ENCODE measurements around the gene PIANP. TPM values are rescaled to one million over a fixed set of nuclear protein-coding genes. Genes with fewer than 3 reads are reported as not detected.

The PIANP gene
- total RNA-seq, 4 donors from 2014 or later, result 0.55 to 11.5 (median 1.5) TPM; not detected in 1

DNA sequence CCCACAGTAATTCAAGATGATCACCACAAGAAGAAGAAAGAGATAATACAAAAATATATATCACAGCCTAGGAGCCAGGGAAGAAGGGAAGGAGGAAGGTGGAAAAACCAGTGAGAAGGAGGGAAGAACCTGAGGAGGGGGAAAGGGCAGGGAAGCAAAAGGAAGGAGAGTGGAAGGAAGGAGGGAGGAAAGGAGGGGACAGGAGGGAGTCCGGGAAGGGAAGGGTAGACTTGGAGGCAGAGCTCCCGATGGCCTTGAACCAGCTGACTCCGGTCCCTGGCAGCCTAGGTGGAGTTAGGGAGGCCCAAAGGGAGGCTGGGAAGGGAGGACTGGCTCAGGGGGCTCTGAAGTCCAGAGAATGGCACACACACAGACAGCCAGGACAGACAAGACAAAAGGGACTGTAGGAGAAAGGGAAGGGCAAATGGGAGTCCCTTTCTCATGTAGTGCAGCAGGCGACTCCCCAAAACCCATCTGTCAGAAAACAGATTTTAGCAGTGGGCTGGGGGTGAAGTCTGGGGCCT is 6.7 kb downstream of the PIANP start:
- no peak for TF ChIP-seq POLR2A (IDR thresholded peaks at IDR 0.05)
- Histone ChIP-seq H3K27me3 (no peaks in the 10 kb centered on the region), H3K9me3 (no peaks in the 10 kb centered on the region), H3K36me3 (no peaks in the 10 kb centered on the region), H3K27ac (no peak overlapping the region), H3K4me3 (no peak overlapping the region), H3K4me1 (peaks cover 0 to 4% of the 10 kb centered on the region in 2 donors)
- intact Hi-C loops (cut with DNase I; ENCODE audit: low total_unique reads), result no loop called here
- DNase-seq, result no peak

DNA sequence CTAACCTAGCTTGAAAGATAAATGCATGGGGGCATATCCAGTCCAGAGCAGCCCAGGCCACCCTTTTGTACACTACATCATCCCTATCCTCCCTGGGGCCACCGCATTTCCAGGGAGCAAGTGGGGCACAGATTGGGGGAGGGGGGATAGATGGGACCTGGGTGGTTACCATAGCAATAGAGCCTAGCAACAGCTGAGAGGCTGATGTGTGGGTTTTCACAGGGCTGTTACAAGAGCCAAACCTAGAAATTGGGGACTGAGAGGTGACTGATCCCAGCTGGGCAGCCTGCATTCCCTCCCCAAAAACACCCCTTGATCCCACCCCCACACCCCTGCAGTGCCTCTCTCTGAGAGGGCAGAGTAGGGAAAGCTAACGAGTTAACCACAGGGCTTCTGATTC is 7.7 kb downstream of the PIANP start:
- DNase-seq, result no peak
- H3K9me3 ChIP-seq, result no peaks in the 10 kb centered on the region
- no peak overlapping the region for H3K4me3 ChIP-seq
- peaks cover 0 to 10% of the 10 kb centered on the region in 2 donors for H3K4me1 ChIP-seq
- no peak overlapping the region for H3K27ac ChIP-seq
- no peaks in the 10 kb centered on the region for H3K27me3 ChIP-seq
- intact Hi-C loops (cut with DNase I; ENCODE audit: low total_unique reads), result no loop called here
- TF ChIP-seq, protein P1, sequence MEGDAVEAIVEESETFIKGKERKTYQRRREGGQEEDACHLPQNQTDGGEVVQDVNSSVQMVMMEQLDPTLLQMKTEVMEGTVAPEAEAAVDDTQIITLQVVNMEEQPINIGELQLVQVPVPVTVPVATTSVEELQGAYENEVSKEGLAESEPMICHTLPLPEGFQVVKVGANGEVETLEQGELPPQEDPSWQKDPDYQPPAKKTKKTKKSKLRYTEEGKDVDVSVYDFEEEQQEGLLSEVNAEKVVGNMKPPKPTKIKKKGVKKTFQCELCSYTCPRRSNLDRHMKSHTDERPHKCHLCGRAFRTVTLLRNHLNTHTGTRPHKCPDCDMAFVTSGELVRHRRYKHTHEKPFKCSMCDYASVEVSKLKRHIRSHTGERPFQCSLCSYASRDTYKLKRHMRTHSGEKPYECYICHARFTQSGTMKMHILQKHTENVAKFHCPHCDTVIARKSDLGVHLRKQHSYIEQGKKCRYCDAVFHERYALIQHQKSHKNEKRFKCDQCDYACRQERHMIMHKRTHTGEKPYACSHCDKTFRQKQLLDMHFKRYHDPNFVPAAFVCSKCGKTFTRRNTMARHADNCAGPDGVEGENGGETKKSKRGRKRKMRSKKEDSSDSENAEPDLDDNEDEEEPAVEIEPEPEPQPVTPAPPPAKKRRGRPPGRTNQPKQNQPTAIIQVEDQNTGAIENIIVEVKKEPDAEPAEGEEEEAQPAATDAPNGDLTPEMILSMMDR (IDR thresholded peaks at IDR 0.05), result no peak
- H3K36me3 ChIP-seq, result no peaks in the 10 kb centered on the region

DNA sequence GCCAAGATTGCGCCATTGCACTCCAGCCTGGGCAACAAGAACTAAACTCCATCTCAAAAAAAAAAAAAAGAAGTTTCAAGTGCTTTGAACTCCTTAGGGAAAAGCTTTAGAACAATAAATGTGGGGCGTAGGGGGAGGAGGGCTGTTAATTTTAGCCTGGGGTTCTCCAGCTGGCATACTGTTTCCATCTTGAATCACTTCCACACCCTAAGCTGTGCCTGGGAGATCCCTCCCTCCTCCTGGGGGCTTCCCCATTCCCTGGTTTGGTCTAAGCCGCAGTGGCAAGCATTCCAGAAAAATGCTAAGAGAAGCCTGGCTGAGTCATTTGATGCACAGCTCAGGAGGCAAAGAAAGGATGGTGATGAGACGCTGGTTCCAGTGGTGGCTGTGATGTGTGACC is 9.1 kb downstream of the PIANP start:
- H3K27ac ChIP-seq, result no peak overlapping the region
- peaks cover 0 to 21% of the 10 kb centered on the region in 2 donors for H3K4me1 ChIP-seq
- intact Hi-C loops (cut with DNase I; ENCODE audit: low total_unique reads), result no loop called here
- no peaks in the 10 kb centered on the region for H3K27me3 ChIP-seq
- H3K4me3 ChIP-seq, result no peak overlapping the region
- no peak for TF ChIP-seq POLR2A (IDR thresholded peaks at IDR 0.05)
- TF ChIP-seq, protein P1 (IDR thresholded peaks at IDR 0.05), result no peak
- no peaks in the 10 kb centered on the region for H3K36me3 ChIP-seq
- H3K9me3 ChIP-seq, result no peaks in the 10 kb centered on the region
- DNase-seq, result no peak

DNA sequence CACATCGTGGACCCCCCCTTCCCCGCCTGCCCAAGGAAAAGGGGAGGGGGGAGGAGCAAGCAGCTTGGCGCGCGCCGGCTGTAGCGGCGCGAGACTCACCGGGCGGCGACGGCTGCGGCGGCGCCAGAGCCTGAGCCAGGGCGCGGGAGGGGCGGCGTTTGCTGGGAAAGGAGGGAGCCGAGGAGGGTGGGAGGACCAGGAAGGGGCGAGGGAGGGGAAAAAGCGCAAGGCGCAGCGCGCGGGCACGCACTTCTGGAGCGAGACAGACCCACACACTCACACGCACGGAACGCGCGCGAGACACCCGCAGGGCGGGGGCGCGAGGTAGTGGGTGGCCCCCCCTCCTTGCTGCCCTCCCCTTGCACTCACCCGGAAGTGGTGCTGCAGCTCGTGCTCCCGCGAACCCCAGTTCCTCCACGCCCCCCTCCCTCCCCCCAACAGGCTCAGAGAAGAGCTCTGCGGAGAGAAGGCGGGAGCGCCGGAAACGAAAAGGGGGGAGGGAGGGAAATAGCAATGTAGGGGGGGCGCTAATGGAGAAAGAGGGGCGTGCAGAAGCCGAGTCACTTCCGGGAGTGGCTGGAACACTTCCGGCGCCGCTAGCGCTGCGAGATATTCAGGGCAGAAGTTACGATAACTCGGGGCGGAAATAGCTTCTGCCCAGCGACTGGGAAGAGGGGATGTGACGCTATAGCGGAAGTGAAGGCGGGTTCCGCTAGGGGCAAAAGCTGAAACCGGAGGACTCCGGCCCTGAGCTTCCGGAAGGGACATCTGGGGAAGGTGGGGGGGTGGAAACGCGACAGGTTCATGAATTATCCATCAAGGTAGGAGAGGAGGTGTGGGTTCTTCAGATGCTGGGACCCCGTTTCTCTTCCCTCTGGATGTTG is 11.4 kb downstream of the PIANP start, which contains the start of gene ZNF384:
ZNF384 (minus strand) TSS at position 377 of the 884 bp plus-strand sequence. CDS start 9,855 bp downstream, outside the sequence.
- TF ChIP-seq POLR2A (IDR thresholded peaks at IDR 0.05), result peak; percentile 40 to 73
- TF ChIP-seq, protein P1 (IDR thresholded peaks at IDR 0.05), result peak in 2 of 4 experiments; percentile 17 to 56
- Histone ChIP-seq H3K4me1 (peaks cover 0 to 21% of the 10 kb centered on the region in 2 donors), H3K4me3 (peak within 1 kb of the TSS; percentile 84 to 98), H3K9me3 (no peaks in the 10 kb centered on the region), H3K27me3 (no peaks in the 10 kb centered on the region), H3K36me3 (no peaks in the 10 kb centered on the region), H3K27ac (peak within 1 kb of the TSS; percentile 99)
- intact Hi-C loops (cut with DNase I; ENCODE audit: low total_unique reads), result no loop called here
- peak; percentile 98 to 99 for DNase-seq

DNA sequence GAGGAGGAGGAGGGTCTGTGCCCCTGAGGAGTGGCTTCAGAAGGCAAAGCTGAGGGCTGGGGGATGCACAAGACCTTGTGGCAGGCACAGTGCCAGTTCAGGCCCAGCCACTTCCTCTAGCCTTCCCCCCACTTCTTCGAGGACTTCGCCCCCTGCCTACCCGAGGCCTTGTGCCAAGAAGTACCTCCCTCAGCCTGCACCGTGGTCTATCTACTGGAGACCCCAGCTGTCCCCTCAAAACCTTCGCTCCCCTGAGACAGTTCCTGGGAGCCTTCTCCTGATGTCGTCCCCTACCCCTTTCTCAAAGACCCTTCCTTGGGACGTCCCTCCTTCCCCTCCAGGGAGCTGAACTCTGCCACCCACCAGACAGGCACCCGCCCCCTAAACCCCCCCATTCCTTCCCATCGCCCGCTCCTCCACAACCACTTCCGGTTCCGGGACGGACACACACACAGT is 12.0 kb downstream of the PIANP start:
- no peak for DNase-seq
- Histone ChIP-seq H3K36me3 (no peaks in the 10 kb centered on the region), H3K27me3 (no peaks in the 10 kb centered on the region), H3K4me1 (peaks cover 0 to 21% of the 10 kb centered on the region in 2 donors), H3K9me3 (no peaks in the 10 kb centered on the region), H3K4me3 (peak overlapping the region; percentile 84 to 98), H3K27ac (peak overlapping the region; percentile 99)
- TF ChIP-seq, protein P1 (IDR thresholded peaks at IDR 0.05), result peak in 1 of 4 experiments; percentile 1
- TF ChIP-seq POLR2A (IDR thresholded peaks at IDR 0.05), result no peak
- intact Hi-C loops (cut with DNase I; ENCODE audit: low total_unique reads), result no loop called here
